ENCODE results near the gene CELA1.

CELA1 gene

DNA sequence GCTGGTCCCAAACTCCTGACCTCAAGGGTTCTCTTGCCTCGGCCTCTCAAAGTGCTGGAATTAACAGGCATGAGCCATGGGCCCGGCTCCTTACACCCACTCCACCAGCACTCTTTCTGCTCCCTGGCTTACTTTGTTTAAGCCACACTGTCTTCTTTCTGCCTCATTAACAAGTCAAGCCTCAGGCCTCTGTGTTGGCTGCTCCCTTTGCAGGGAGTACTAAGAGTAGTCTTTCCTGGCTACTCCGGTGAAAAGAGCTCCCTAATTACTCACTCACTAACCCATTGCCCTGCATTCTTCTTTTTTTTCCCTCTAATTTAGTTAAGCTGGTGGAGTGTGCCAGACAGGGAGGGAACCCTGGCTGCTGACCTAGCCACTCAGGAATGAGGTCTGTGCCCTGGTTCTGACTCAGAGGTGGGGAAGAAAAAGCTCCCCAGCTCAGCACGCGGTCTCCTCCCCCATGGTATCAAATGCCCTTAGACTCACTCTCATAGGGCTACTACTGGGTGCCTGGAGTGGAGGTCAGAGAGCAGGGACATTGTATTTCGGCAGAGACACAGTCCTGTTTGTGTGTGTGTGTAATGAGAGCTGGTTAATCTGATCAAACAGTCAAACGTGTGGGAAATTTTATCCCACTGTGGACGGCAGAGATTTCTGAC is 24.9 kb upstream of the CELA1 start:
- ChIA-PET CTCF (interaction anchor here (0.6 to 1.5 kb wide), 5 partner anchors 17 to 254 kb away, joined by 3 to 4 read pairs (median 4); partner anchors contain the start of gene GALNT6), POLR2A (interaction anchor here (0.7 to 1.0 kb wide), 3 partner anchors 9 to 183 kb away, joined by 3 to 4 read pairs (median 3); no protein-coding TSS in a partner anchor)
- TF ChIP-seq L3MBTL2 (conservative IDR thresholded peaks at IDR 0.05) (0 out of 2 replicates have a peak, but pooled peaks have one; percentile 21), CTBP1 (IDR thresholded peaks at IDR 0.05; ENCODE audit: borderline replicate concordance) (no peak)
- peak; percentile 55 for DNase-seq (ENCODE audit: extremely low spot score)

DNA sequence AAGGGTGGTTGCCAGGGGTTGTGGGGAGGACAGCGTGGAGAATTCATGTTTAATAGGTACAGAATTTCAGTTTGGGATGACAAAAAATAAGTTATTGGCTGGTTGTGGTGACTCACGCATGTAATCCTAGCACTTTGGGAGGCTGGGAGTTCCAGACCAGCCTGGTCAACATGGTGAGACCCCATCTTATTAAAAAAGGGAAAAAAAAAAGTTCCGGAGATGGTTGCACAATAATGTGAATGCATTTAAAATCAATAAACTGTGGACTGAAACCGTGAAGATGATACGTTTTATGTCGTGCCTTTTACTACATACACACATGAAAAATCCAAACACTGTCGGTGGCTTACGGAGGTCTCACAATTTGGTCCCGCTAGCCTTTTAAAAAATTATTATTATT is 24.2 kb upstream of the CELA1 start:
- ChIA-PET CTCF (interaction anchor here (1.3 kb wide), 1 partner anchor 29 kb away, joined by 4 read pairs; no protein-coding TSS in a partner anchor), POLR2A (no interaction called here)
- TF ChIP-seq CTBP1 (IDR thresholded peaks at IDR 0.05; ENCODE audit: borderline replicate concordance): no peak
- TF ChIP-seq ELF4 (IDR thresholded peaks at IDR 0.05): no peak
- TF ChIP-seq HDGF (IDR thresholded peaks at IDR 0.05; ENCODE audit: borderline replicate concordance): no peak
- no peak for TF ChIP-seq BHLHE40 (IDR thresholded peaks at IDR 0.05; ENCODE audit: borderline replicate concordance)
- no peak for TF ChIP-seq L3MBTL2 (conservative IDR thresholded peaks at IDR 0.05)
- TF ChIP-seq ARNT (IDR thresholded peaks at IDR 0.05): no peak
- TF ChIP-seq PKNOX1 (IDR thresholded peaks at IDR 0.05): no peak
- TF ChIP-seq FOXA1 (IDR thresholded peaks at IDR 0.05): no peak
- TF ChIP-seq NFRKB (IDR thresholded peaks at IDR 0.05): no peak
- TF ChIP-seq LEF1 (IDR thresholded peaks at IDR 0.05; ENCODE audit: borderline replicate concordance): no peak
- TF ChIP-seq TARDBP (IDR thresholded peaks at IDR 0.05): no peak
- no peak for DNase-seq (ENCODE audit: extremely low spot score)

DNA sequence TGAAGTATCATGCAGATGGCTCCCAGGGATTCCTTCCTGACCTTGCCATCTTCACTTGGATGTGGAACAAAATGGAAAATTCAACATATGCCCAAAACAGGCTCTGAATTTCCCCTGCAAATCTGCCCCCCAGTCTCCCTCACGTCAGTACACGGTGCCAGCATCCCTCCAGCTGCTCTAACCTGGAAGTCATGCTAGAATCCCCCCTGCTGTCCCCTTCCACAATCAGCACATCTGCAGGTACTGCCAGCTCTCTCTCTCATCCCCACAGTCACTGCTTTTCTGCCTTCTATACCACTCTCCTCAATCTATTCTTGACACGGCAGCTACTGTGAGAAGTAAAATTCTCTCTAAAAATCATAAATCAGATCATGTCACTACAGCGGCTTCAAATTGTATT is 23.1 kb upstream of the CELA1 start:
- ChIA-PET CTCF (no interaction called here), POLR2A (no interaction called here)
- TF ChIP-seq BHLHE40 (IDR thresholded peaks at IDR 0.05; ENCODE audit: borderline replicate concordance) (no peak), TARDBP (IDR thresholded peaks at IDR 0.05) (no peak), SUZ12 (IDR thresholded peaks at IDR 0.05) (no peak), L3MBTL2 (conservative IDR thresholded peaks at IDR 0.05) (no peak), CTBP1 (IDR thresholded peaks at IDR 0.05; ENCODE audit: borderline replicate concordance) (no peak), LEF1 (IDR thresholded peaks at IDR 0.05; ENCODE audit: borderline replicate concordance) (no peak), FOXM1 (IDR thresholded peaks at IDR 0.05; ENCODE audit: borderline replicate concordance) (no peak), PKNOX1 (IDR thresholded peaks at IDR 0.05) (no peak)
- no peak for DNase-seq (ENCODE audit: extremely low spot score)

DNA sequence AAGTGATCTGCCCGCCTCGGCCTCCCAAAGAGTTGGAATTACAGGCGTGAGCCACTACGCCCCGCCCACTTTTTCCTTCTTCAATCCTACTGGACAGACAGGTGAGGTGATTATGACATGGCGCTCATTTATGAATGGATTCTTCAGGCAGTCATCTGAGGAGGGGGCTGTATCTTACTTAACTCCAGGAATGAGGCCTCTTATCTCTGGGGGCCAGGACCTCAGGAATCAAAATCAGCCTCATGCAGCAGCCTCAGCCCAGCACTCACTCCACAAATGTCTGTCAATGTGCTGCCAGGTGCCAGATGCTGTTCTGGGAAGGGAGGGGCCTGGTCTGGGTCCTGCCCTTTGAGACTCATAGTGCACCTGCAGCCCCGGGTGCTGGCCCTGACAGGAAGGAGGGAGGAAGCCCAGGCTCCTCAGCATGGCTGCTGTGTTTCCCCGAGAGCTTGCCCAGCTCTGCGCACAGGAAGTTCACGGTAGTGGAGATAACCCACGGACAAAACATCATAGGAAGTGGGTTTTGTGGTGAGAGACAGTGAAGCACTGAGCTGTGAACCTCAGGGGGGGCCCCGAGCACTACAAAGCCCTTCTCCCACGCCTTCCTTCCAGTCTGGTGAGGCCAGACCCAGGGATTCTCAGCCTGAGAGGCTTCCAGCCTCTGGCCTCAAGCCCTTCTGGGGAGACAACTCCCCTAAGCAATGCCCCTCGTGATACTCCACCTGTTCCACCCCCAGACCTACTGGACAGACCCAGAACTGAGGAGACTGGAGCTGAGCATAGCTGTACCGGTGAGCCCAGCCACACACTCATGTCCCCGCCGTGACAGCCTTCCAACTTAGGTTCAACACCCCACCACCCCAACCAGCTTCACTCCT is 22.4 kb upstream of the CELA1 start:
- CTCF ChIA-PET: no interaction called here

DNA sequence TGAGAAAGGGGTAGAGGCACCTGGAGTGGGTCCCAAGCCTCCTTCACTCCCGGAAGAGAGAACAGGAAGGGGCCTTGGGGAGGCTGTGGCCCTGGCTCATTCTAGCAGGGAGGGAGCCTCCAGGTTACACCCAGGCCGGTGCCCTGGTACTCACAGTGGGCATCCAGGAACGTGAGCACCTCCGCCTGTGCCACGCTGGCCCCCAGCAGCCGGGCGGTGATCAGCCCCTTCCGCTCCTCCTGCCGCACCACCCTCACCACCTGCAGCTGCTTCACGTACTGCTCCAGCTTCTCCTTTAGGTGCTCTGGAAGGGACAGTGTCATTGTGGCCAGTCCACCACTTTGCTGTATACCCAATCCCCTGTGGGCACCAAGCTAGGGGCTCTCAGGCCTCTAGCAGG is 18.8 kb upstream of the CELA1 start:
- TF ChIP-seq NFRKB (IDR thresholded peaks at IDR 0.05): no peak
- no peak for TF ChIP-seq HDGF (IDR thresholded peaks at IDR 0.05; ENCODE audit: borderline replicate concordance)
- TF ChIP-seq ELF4 (IDR thresholded peaks at IDR 0.05): no peak
- no peak for TF ChIP-seq BHLHE40 (IDR thresholded peaks at IDR 0.05; ENCODE audit: borderline replicate concordance)
- ChIA-PET POLR2A (no interaction called here), CTCF (no interaction called here)
- no peak for DNase-seq (ENCODE audit: extremely low spot score)

More for the DNA sequence above, 22.4 kb upstream of the CELA1 start:
- DNase-seq (ENCODE audit: extremely low spot score): no peak
- POLR2A ChIA-PET: no interaction called here
- TF ChIP-seq FOXA1 (IDR thresholded peaks at IDR 0.05) (no peak), BHLHE40 (IDR thresholded peaks at IDR 0.05; ENCODE audit: borderline replicate concordance) (no peak), SP1 (IDR thresholded peaks at IDR 0.05) (no peak), FOXM1 (IDR thresholded peaks at IDR 0.05; ENCODE audit: borderline replicate concordance) (no peak), FOXK2 (IDR thresholded peaks at IDR 0.05) (no peak), HDGF (IDR thresholded peaks at IDR 0.05; ENCODE audit: borderline replicate concordance) (no peak), PKNOX1 (IDR thresholded peaks at IDR 0.05) (no peak), ELF4 (IDR thresholded peaks at IDR 0.05) (no peak), SUZ12 (IDR thresholded peaks at IDR 0.05) (no peak), ARNT (IDR thresholded peaks at IDR 0.05) (no peak), NFRKB (IDR thresholded peaks at IDR 0.05) (no peak), L3MBTL2 (conservative IDR thresholded peaks at IDR 0.05) (no peak)

- ChIA-PET CTCF (no interaction called here), POLR2A (no interaction called here)
- TF ChIP-seq HDGF (IDR thresholded peaks at IDR 0.05; ENCODE audit: borderline replicate concordance) (no peak), ZNF384 (IDR thresholded peaks at IDR 0.05) (no peak), LEF1 (IDR thresholded peaks at IDR 0.05; ENCODE audit: borderline replicate concordance) (no peak), SUZ12 (IDR thresholded peaks at IDR 0.05) (no peak), ELF4 (IDR thresholded peaks at IDR 0.05) (no peak), TARDBP (IDR thresholded peaks at IDR 0.05) (no peak), NFRKB (IDR thresholded peaks at IDR 0.05) (no peak), SP1 (IDR thresholded peaks at IDR 0.05) (no peak), CTBP1 (IDR thresholded peaks at IDR 0.05; ENCODE audit: borderline replicate concordance) (no peak), BHLHE40 (IDR thresholded peaks at IDR 0.05; ENCODE audit: borderline replicate concordance) (no peak), FOXM1 (IDR thresholded peaks at IDR 0.05; ENCODE audit: borderline replicate concordance) (no peak), FOXA1 (IDR thresholded peaks at IDR 0.05) (no peak), ARNT (IDR thresholded peaks at IDR 0.05) (no peak), L3MBTL2 (conservative IDR thresholded peaks at IDR 0.05) (no peak), FOXK2 (IDR thresholded peaks at IDR 0.05) (no peak), PKNOX1 (IDR thresholded peaks at IDR 0.05) (no peak)
- DNase-seq (ENCODE audit: extremely low spot score): no peak
Observed at GRCh38 chr12:51364001-51364400, 17.5 kb upstream of the CELA1 start.

All from HEK293T (cell line).